Right lobe of liver (tissue), 6 donors: ENCODE measurements around the gene SLC6A20. TPM values are rescaled to one million over a fixed set of nuclear protein-coding genes. Genes with fewer than 3 reads are reported as not detected.

ENCODE experiments used
- ATAC-seq, 4 donors: fragments of 200-7000 bp; cut with Tn5 transposase; one replicate each; pipeline ENCODE4 v1.9.1; 2020; ENCODE audit warnings: mild to moderate bottlenecking in 4 of 4, moderate library complexity in 4 of 4
- DNase-seq, 3 donors: peaks; one replicate each; pipeline ENCODE4 v3.0.0-alpha.2; 2020
- H3K27ac ChIP-seq, 3 donors: fragments of 200-600 bp; one replicate each; pipeline ENCODE4 v1.8.0; 2022
- H3K27me3 ChIP-seq, 2 donors: fragments of 200-600 bp; one replicate each; pipeline ENCODE4 v1.8.0; 2022
- H3K36me3 ChIP-seq, 4 donors: fragments of 200-600 bp; sonication (generic) in 1 of 4; one replicate each; pipeline versions ENCODE4 v1.5.1 to v1.8.0; 2017 to 2022; ENCODE audit warnings: control low read depth in 1 of 4
- H3K4me1 ChIP-seq, 4 donors: fragments of 200-600 bp; sonication (generic) in 1 of 4; one replicate each; pipeline versions ENCODE4 v1.5.1 to v1.8.0; 2017 to 2022; ENCODE audit warnings: control low read depth in 1 of 4
- H3K4me3 ChIP-seq, 3 donors: fragments of 200-600 bp; one replicate each; pipeline ENCODE4 v1.8.0; 2022
- H3K9me3 ChIP-seq, 4 donors: fragments of 200-600 bp; sonication (generic) in 1 of 4; one replicate each; pipeline versions ENCODE4 v1.5.1 to v1.8.0; 2017 to 2022; ENCODE audit warnings: control low read depth in 1 of 4
- CTCF ChIP-seq, 4 donors: fragments of 200-600 bp in 3 of 4; fragments of 450-650 bp in 1 of 4; IDR thresholded peaks; one replicate each; pipeline versions ENCODE4 v1.5.1 to v1.8.0; 2016 to 2022; ENCODE audit warnings: antibody characterized with exemption in 4 of 4, mild to moderate bottlenecking in 2 of 4
- POLR2A ChIP-seq: fragments of 450-650 bp; IDR thresholded peaks from one replicate; pipeline ENCODE4 v1.6.1; 2017; ENCODE audit warnings: antibody characterized with exemption, mild to moderate bottlenecking
- WGBS: methylation state at CpG from one replicate; pipeline ENCODE4 v1.1.6; 2018; ENCODE audit warnings: low coverage, low lambda C conversion rate; ENCODE audit not compliant: insufficient coverage; ENCODE audit errors: missing lambda C conversion rate; 5-methylcytosine and 5-hydroxymethylcytosine counted together
- intact Hi-C, 2 donors: fragments of 100-400 bp; cut with DNase I; formaldehyde crosslinking; loops; one replicate each; pipeline versions ENCODE4 v1.11.2 to v1.14.1; 2022
- total RNA-seq, 6 experiments: library from RNA; depleted of rRNA in 2 of 6; stranded (reverse); fragments of >200 nt in 2 of 6; fragmentation: NEBNext Ultra II Directional in 3 of 6; extraction: Animal tissue kit (Norgen Biotek cat#: 25700) in 3 of 6; gene quantifications; one replicate each; pipeline versions ENCODE4 v1.1.0 to v1.2.4, GENCODE V29; 2016 to 2023
- donor health status: DM: no; HTN: yes; CAD: no.
- donor health status: DM: no; HTN: no; CAD: no.
- donor health status: DM: no; HTN: no; CAD: no.
- donor health status: DM: no; HTN: yes; CAD: no.
- donor health status: DM: no; HTN: yes; CAD: no.

The SLC6A20 gene
- total RNA-seq, 6 experiments from 2014 or later: 0.07 to 0.21 (median 0.12) TPM; not detected in 3

GRCh38 chr3:45736707-45737106 lies 59.6 kb downstream of the SLC6A20 start:
- peaks cover 6 to 65% (median 29%) of the 10 kb centered on the region in 4 donors for H3K36me3 ChIP-seq
- TF ChIP-seq POLR2A: no peak
- TF ChIP-seq CTCF (IDR thresholded peaks at IDR 0.05): no peak
- no peak overlapping the region for H3K4me3 ChIP-seq
- H3K27me3 ChIP-seq: no peaks in the 10 kb centered on the region
- DNase-seq (no peak), ATAC-seq (no peak)
- H3K27ac ChIP-seq: no peak overlapping the region
- H3K4me1 ChIP-seq: no peaks in the 10 kb centered on the region
- H3K9me3 ChIP-seq: no peaks in the 10 kb centered on the region
- intact Hi-C loops: no loop called here

GRCh38 chr3:45730409-45731154 lies 65.8 kb downstream of the SLC6A20 start:
- 90% methylated on average over 4 of the region's 4 CpGs for WGBS
- TF ChIP-seq POLR2A (no peak), CTCF (IDR thresholded peaks at IDR 0.05) (no peak)
- no peaks in the 10 kb centered on the region for H3K9me3 ChIP-seq
- H3K27ac ChIP-seq: no peak overlapping the region
- intact Hi-C loops: no loop called here
- H3K36me3 ChIP-seq: peaks cover 7 to 35% (median 16%) of the 10 kb centered on the region in 4 donors
- no peaks in the 10 kb centered on the region for H3K4me1 ChIP-seq
- no peaks in the 10 kb centered on the region for H3K27me3 ChIP-seq
- no peak for ATAC-seq
- DNase-seq: no peak
- H3K4me3 ChIP-seq: no peak overlapping the region

DNA sequence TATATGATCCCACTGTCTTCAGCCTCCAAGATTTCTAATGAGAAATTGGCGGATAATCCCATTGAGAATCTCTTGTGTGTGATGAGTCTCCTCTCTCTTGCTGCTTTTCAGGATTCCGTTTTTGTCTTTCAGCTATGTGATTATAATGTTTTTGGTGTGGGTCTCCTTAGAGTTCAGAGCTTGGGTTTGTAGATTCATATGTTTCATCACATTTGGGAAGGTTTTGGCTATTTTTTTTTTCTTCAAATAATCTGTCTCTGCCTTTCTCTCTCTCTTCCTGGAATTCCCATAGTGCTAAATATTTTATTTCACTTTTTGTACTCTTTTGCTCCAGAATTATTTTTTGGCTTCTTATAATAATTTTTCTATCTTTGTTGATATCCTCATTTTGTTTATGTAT lies 66.7 kb downstream of the SLC6A20 start:
- Histone ChIP-seq H3K27me3 (no peaks in the 10 kb centered on the region), H3K9me3 (no peaks in the 10 kb centered on the region), H3K36me3 (peaks cover 7 to 25% (median 12%) of the 10 kb centered on the region in 4 donors), H3K27ac (no peak overlapping the region), H3K4me1 (no peaks in the 10 kb centered on the region), H3K4me3 (no peak overlapping the region)
- no peak for DNase-seq
- 58% methylated on average over 2 of the region's 2 CpGs for WGBS
- no peak for TF ChIP-seq CTCF (IDR thresholded peaks at IDR 0.05)
- no peak for TF ChIP-seq POLR2A
- intact Hi-C loops: no loop called here
- no peak for ATAC-seq

- H3K27ac ChIP-seq: no peak overlapping the region
- WGBS: 78% methylated on average over 3 of the region's 3 CpGs
- DNase-seq: no peak
- ATAC-seq: no peak
- intact Hi-C loops: no loop called here
- H3K4me3 ChIP-seq: no peak overlapping the region
- H3K27me3 ChIP-seq: no peaks in the 10 kb centered on the region
- no peaks in the 10 kb centered on the region for H3K9me3 ChIP-seq
- TF ChIP-seq CTCF (IDR thresholded peaks at IDR 0.05) (no peak), POLR2A (no peak)
- H3K4me1 ChIP-seq: peaks cover 0 to 12% (median 3%) of the 10 kb centered on the region in 4 donors
- H3K36me3 ChIP-seq: peaks cover 0 to 17% (median 4%) of the 10 kb centered on the region in 4 donors
These were observed 71.4 kb downstream of the SLC6A20 start for GRCh38 chr3:45724911-45725310.
